AG10803 (cell line): ENCODE results near the gene LITAF.
"Not testable (repeated sequence)": the region's sequence is repeated elsewhere in the genome, so short reads cannot be mapped to it uniquely, and the experiment has no call there.

Experiments used
- DNase-seq: peaks from one replicate; pipeline ENCODE4 v3.0.0; 2010; ENCODE audit warnings: low read depth
- H3K4me3 ChIP-seq: 2 replicates; pipeline ENCODE4 v1.5.1; 2011; ENCODE audit warnings: mild to moderate bottlenecking, low read length, control low read depth
- TF ChIP-seq, protein P1 (sequence below): conservative IDR thresholded peaks from 2 replicates; pipeline ENCODE4 v1.5.1; 2011; ENCODE audit warnings: mild to moderate bottlenecking, low read length, control low read depth, inconsistent platforms

Gene LITAF

DNA sequence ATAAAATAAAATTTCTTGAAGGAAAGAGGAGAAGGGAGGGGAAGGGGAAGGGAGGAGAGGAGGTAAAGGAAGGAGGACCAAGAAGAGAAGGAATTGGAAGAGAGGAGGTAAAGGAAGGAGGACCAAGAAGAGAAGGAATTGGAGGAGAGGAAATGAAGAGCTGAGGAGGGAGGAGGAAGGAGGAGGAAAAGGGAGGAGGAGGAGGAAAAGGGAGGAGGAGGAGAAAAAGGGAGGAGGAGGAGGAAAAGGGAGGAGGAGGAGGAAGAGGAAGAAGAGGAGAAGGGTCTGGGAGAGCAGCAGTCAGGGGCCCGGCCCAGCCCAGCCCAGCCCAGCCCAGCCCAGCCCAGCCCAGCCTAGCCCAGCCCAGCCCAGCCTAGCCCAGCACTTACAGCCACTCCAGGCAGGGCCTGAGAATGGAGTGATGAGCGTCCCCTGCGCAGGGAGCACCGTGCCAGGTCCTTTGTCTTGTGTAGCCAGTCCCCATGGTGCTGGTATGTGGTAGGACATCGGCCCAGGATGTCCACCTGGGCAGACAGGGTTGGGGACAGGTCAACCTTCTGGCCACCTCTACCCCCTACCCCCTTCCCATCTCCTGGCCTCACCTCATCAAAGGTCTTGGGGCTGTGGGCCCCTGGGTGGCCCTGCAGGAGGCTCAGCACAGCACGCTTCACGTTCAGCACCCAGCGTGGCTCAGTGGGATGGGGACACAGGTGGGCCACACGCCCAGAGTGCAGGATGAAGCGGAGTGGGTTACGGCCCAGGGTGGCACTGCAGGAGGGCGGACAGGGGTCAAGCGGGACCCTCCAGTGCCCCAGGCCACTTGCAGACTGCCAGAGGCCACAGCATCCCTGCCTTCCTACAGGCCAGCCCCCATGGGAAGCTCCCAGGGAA is 70.9 kb downstream of the LITAF start:
- H3K4me3 ChIP-seq: no peak overlapping the region
- TF ChIP-seq, protein P1, sequence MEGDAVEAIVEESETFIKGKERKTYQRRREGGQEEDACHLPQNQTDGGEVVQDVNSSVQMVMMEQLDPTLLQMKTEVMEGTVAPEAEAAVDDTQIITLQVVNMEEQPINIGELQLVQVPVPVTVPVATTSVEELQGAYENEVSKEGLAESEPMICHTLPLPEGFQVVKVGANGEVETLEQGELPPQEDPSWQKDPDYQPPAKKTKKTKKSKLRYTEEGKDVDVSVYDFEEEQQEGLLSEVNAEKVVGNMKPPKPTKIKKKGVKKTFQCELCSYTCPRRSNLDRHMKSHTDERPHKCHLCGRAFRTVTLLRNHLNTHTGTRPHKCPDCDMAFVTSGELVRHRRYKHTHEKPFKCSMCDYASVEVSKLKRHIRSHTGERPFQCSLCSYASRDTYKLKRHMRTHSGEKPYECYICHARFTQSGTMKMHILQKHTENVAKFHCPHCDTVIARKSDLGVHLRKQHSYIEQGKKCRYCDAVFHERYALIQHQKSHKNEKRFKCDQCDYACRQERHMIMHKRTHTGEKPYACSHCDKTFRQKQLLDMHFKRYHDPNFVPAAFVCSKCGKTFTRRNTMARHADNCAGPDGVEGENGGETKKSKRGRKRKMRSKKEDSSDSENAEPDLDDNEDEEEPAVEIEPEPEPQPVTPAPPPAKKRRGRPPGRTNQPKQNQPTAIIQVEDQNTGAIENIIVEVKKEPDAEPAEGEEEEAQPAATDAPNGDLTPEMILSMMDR: no peak
- DNase-seq: no peak

DNA sequence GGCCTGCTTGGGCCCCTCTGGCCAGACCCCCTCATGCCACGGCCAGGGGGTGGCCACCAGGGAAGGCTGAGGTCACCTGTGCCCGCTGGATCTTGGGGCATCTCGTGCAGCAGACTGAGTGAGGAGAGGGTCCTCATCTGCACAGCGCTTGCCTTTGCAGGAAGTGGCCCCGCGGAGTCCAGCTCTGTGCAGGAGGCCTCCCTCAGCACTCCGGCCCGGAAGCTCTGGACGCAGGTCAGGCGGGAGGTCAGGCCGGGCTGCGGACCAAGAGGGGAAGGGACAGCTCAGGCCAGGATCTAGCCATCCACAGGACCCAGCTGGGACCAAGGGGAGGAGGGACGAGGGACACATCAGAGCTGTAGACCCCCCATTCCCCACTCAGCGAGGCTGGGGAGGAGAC is 72.4 kb downstream of the LITAF start:
- H3K4me3 ChIP-seq: no peak overlapping the region
- DNase-seq: no peak
- TF ChIP-seq, protein P1: no peak

DNA sequence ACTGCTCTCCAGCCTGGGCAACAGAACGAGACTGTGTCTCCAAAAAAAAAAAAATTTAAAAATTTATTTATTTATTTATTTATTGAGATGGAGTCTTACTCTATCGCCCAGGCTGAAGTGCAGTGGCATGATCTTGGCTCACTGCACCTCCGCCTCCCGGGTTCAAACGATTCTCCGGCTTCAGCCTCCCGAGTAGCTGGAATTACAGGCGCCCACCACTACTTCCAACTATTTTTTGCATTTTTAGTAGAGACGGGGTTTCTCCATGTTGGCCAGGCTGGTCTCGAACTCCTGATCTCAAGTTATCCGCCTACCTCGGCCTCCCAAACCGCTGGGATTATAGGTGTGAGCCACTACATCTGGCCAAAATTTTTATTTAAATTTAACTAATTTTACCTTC is 73.4 kb downstream of the LITAF start:
- DNase-seq, H3K4me3 ChIP-seq: not testable (repeated sequence)

DNA sequence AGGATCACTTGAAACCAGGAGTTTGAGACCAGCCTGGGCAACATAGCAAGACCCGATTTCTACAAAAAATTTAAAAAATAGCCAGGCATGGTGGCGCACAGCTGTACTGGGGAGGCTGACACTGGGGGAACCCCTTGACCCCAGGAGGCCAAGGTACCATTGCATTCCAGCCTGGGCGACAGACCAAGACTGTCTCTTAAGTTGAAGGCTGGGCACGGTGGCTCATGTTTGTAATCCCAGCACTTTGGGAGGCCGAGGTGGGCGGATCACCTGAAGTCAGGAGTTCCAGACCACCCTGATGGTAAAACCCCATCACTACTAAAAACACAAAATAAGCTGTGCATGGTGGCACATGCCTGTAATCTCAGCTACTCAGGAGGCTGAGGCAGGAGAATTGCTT is 74.9 kb downstream of the LITAF start:
- H3K4me3 ChIP-seq: no peak overlapping the region
- TF ChIP-seq, protein P1: no peak
- DNase-seq: no peak

DNA sequence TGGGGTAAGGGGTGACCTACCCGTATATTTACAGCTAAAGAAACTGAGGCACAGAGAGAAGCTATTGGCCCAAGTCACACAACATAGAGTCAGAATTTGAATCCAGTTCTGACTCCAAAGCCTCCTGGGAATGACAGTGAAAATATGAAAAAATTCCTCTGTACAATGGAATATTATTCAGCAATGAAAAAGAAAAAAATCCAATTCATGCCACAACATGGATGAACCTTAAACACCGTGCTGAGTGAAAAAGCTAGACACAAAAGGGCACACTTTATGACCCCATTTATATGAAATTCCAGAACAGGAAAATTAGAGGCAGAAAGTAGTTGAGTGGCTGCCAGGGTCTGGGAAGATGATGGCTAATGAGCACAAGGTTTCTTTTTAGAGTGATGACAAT is 75.4 kb downstream of the LITAF start:
- DNase-seq: no peak
- H3K4me3 ChIP-seq: no peak overlapping the region
- TF ChIP-seq, protein P1: no peak

DNA sequence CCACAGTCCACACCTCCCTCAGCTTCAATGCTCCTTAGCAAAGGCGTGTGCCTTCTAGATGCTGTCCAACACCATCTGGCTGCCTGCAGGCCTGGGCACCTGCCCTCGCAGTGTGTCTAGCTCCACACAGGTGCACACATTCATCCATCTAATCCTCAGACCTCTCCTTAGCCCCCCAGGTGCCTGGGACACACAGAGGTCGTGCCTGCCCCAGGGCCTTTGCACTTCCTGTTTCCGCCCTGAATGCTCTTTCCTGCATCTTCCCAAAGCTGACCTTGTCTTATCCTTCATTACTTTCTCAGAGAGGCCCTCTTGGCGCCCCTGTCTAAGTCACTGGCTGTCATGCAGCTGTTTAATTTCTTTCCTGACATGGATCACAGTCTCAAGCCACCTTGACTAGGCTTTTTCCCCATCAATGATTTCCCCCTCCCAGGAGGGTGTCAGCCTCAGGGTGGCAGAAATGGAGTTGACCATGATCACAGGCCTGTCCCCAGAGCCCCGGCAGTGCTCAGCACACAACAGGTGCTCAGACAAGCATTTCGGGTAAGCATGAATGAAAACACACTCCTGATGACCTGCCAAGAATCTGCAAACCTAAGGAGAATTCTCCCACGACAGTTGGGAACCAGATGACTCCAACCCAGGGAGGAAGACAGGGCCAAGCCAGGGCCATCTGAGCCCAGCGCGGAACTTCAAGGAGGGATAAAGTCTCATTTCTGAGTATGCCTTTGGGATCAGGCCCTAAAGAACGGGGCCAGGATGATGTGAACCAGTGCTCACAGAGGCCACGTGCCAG is 76.3 kb downstream of the LITAF start:
- TF ChIP-seq, protein P1: no peak
- DNase-seq: no peak

DNA sequence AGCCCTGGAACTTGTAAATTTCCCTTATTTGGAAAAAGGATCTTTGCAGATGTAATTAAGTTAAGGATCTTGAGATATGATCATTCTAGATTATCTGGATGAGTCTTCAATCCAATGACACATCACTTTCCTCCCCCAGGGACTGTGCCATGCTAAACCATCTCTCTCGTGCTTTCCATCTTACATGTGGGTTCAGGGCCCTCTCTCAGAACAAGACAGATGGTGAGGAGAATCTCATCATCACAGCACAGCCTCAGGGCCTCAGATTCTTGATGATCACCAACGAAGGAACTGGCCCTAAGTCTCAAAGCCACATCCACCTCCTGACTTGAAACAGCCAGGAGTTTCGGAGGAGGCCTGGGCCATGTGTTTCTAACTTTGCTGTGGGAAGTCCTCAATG is 78.7 kb downstream of the LITAF start:
- H3K4me3 ChIP-seq: no peak overlapping the region
- DNase-seq: no peak
- TF ChIP-seq, protein P1: no peak

More for the DNA sequence above, 76.3 kb downstream of the LITAF start:
- no peak overlapping the region for H3K4me3 ChIP-seq
